HCT116 (cell line): ENCODE results near the gene BNC1.

Source experiments
- CEBPB ChIP-seq: IDR thresholded peaks from 2 replicates; pipeline ENCODE4 v1.6.1; 2012; ENCODE audit warnings: low read depth
- CTCF ChIP-seq, 3 experiments: fragments of 200-600 bp in 1 of 3; sonication (generic) in 1 of 3; IDR thresholded peaks in 2 of 3; conservative IDR thresholded peaks in 1 of 3; 2 replicates each; pipeline ENCODE4 v1.5.1; 2012 to 2017; ENCODE audit warnings: low read depth in 2 of 3, low read length in 2 of 3, antibody characterized with exemption in 1 of 3, borderline replicate concordance in 1 of 3, control low read depth in 1 of 3, mild to moderate bottlenecking in 1 of 3, mixed read lengths in 1 of 3, mixed run types in 1 of 3, moderate library complexity in 1 of 3; ENCODE audit not compliant: insufficient read depth in 1 of 3
- EZH2phosphoT487 ChIP-seq: fragments of 200-600 bp; IDR thresholded peaks from 2 replicates; pipeline ENCODE4 v1.6.1; 2018; ENCODE audit warnings: antibody characterized with exemption, borderline replicate concordance
- POLR2A ChIP-seq: IDR thresholded peaks from 2 replicates; pipeline ENCODE4 v1.7.0; 2011; ENCODE audit warnings: borderline replicate concordance; ENCODE audit not compliant: insufficient read depth, insufficient read length; ENCODE audit errors: extremely low read depth
- SRF ChIP-seq: IDR thresholded peaks from 2 replicates; pipeline ENCODE4 v1.6.1; 2012; ENCODE audit warnings: low read depth
- TCF7L2 ChIP-seq: IDR thresholded peaks from 2 replicates; pipeline ENCODE4 v1.7.0; 2011; ENCODE audit warnings: borderline replicate concordance, inconsistent platforms; ENCODE audit not compliant: insufficient read depth, insufficient read length; ENCODE audit errors: extremely low read depth
- YY1 ChIP-seq: IDR thresholded peaks from 2 replicates; pipeline ENCODE4 v1.6.1; 2011; ENCODE audit warnings: low read length, low read depth, moderate library complexity, mild to moderate bottlenecking; ENCODE audit not compliant: insufficient replicate concordance; ENCODE audit errors: extremely low read depth
- ZFX ChIP-seq: fragments of 450-650 bp; IDR thresholded peaks from 2 replicates; pipeline ENCODE4 v1.6.1; 2017

- TF ChIP-seq CTCF (IDR thresholded peaks at IDR 0.05 in 2 of 3, conservative IDR thresholded peaks at IDR 0.05 in 1 of 3; ENCODE audit: borderline replicate concordance in 1 of 3, insufficient read depth in 1 of 3, low read depth in 2 of 3, low read length in 2 of 3) (no peak), POLR2A (no peak), YY1 (no peak), SRF (no peak), CEBPB (no peak), ZFX (no peak), EZH2phosphoT487 (no peak), TCF7L2 (no peak)
Observed at GRCh38 chr15:83210619-83211018, 73.8 kb downstream of the BNC1 start.
